IPS-NIHi11 (cell line): ENCODE results near the gene SMC4.
"Not testable (repeated sequence)": the region's sequence is repeated elsewhere in the genome, so short reads cannot be mapped to it uniquely, and the experiment has no call there.

Experiments used
- DNase-seq: peaks from one replicate; pipeline ENCODE4 v3.0.0; 2012; ENCODE audit warnings: mixed read lengths, low spot score

The SMC4 gene

GRCh38 chr3:160446522-160447056 is 47.1 kb downstream of the SMC4 start:
- no peak for DNase-seq

DNA sequence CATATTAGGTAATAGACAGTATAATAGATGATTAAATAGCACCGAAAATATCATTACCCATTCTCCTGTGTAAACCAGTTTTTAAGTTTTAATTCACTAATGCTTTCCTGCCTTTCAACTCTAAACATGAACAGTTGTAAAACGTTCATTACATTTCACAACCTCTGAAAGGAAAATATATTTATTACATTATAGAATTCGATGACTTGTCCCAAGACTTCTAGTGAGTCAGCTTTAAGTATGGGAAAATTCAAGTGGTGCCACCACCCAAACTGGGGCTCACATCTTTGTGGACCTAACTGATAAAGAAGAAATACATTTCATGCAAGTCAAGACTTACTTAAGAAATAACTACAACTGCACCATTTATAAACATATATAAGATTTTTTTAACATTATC is 48.1 kb downstream of the SMC4 start:
- no peak for DNase-seq

DNA sequence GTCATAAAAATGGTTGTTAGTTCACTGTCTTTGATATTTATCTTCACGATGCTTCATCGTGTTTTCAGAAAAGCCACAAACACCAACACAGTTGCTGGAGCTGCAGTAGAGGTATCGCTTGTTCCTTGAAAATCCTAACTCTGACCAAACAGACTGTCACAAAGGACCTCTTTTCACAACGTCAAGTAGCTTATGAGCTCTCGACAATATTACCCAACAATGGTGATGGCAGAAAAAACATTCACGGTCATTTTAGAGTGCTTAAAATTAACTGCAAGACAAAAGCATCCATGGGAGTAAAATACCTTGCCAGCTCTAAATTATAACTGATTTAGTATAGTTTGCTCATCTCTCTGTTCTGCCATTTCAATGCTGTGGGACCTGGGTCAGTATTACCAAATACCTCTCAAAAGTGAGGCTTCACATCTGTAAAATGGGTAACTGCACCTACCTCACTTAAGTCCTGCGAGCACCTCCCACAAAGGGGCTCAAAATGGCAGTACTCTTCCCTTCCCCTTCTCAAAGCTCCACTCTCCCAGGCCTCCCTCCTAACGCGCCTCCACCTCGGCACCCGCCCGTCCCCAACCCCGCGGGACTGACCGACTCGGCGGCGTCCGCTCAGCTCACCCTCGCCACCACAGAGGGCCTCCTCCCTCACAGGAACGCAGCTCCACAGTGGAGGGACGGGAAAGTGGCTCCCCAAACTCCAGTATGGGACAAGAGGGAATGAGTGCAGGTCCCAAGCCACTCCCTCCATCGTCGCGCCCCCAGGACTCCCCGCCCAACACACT is 49.6 kb downstream of the SMC4 start:
- peak; percentile 72 for DNase-seq

- DNase-seq, result peak; percentile 99
These were observed 50.5 kb downstream of the SMC4 start, which contains the start of gene TRIM59 for GRCh38 chr3:160449636-160450598. TRIM59 (minus strand) TSS chr3:160449786; CDS start chr3:160439183, 10,603 bp downstream.

- DNase-seq, result no peak
These were observed 51.4 kb downstream of the SMC4 start for GRCh38 chr3:160450846-160451245.

GRCh38 chr3:160451602-160452001 is 52.2 kb downstream of the SMC4 start:
- DNase-seq, result no peak

- not testable (repeated sequence) for DNase-seq
These were observed 52.8 kb downstream of the SMC4 start for GRCh38 chr3:160452251-160452650.

DNA sequence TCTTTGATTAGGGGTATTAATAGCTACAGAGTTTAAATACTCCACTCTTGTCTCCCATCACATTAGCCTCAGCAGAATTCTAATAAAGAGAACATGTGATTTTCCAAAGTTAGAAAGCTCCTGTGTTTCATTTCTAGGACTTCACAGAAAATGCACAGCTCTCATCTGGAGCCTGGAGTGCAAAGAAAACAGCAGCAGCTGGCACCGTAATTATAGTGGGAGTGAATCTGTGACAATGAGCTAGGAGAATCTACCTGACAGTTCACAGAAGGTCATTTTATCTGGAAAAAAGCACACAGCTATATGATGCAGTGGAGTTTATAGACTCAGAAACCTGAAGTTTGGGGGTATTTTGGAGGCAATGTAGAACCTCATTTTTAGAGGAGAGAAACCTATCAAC is 55.5 kb downstream of the SMC4 start:
- DNase-seq, result no peak

DNA sequence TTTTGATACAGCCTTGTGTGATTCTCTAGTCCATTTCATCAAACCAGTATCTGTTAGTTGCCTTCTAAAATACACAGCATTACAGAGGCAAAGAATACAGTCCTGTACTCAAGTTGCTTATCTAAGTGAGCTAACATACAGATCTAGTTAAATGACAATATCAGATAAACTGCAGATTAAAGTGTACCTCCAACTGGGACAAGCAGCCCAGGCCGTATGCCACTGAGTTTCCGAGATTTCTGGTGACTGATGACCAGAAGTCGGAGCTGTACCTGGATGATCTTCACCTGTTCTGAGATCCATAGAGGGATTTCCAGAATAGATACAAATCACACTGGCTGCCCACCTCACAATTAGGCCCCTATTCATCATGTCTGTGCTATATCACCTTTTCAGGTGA is 56.4 kb downstream of the SMC4 start:
- DNase-seq, result no peak

DNA sequence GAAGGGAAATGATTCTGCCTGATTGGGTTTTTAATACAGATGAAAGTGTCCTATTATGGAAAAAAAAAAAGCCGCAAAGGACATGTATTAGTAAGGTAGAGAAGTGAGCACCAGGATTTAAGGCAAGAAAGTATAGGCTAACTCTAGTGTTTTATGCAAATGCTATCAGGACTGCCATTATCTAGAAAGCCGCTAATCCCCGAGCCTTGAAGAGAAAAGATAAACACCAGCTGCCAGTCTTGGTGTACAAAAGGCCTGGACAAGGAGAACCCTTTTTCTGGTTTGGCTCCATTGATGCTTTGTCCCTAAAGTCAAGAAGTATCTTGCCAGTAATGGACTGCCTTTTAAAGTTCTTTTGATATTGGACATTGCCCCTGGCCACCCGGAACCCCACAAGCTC is 58.7 kb downstream of the SMC4 start:
- DNase-seq, result no peak

GRCh38 chr3:160459450-160459970 is 60.1 kb downstream of the SMC4 start:
- DNase-seq, result no peak

GRCh38 chr3:160460033-160460432 is 60.6 kb downstream of the SMC4 start:
- DNase-seq, result no peak

GRCh38 chr3:160464321-160464720 is 64.9 kb downstream of the SMC4 start:
- DNase-seq, result no peak

DNA sequence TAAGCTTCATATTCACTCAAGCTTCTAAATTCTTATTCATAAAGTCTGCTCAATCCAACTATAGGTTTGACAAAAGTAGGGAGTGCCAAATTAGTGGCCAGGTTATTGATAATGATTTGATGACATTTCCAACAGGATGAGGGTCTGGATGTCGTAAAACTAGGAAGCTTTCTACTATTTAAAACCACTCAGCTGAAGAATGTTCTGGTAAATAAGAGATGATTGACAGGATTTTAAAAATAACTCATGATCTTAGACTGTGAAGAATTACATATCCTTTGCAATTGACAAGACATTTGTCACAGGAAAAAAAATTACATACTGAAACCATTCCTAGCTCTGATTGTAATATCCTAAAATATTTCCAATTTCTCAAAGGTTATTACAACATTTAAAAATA is 65.5 kb downstream of the SMC4 start:
- DNase-seq, result no peak

DNA sequence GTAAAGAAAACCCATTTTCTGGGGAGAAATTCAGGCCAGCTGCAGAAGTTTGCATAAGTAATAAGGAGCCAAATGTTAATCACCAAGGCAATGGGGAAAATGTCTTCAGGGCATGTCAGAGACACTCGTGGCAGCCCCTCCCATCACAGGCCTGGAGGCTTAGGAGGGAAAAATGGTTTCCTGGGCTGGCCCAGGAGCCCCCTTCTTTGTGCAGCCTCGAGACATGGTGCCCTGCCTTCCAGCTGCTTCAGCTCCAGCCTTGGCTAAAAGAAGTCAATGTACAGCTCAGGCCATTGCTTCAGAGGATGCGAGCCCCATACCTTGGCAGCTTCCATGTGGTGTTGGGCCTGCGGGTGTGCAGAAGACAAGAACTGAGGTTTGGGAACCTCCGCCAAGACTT is 70.7 kb downstream of the SMC4 start:
- DNase-seq, result no peak

- DNase-seq, result no peak
These were observed 72.4 kb downstream of the SMC4 start for GRCh38 chr3:160471892-160472291.

DNA sequence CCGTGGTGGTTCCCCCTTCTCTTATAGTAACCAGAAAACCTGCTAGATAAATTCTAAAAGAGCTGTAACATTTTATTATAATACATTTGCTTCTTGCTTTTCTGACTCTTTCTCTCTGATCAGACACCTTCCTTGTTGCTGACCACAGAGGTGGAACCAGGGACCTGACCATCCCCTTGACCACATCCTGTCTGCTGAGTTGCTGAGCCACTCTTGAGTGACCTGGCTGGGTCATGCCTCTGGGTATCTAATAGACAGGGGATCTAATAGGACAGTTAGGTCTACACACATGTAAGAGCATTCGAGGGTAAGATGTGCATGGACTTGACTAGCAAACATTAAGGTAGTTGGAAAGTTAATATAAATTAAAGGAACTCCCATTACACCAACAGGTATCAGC is 72.9 kb downstream of the SMC4 start:
- no peak for DNase-seq

- DNase-seq, result no peak
These were observed 73.8 kb downstream of the SMC4 start for GRCh38 chr3:160473221-160473620.

DNA sequence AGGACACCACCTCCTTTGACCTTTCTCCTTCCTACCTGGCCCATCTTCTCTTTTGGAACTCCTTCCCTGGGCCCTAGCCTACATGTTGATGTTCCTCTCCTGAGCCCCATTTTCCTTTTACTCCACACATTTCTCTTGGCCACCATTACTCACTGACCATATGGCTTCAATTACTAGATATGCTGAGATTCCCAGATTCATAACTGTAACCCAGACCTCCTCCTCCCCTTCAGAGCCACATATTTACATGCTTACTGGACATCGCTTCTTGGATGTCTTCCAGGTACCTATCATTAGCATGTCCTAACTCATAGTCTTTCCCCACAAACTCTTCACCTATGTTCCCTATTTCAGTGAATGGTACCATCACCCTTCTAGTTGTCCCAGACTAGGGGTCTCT is 74.5 kb downstream of the SMC4 start:
- DNase-seq, result no peak

DNA sequence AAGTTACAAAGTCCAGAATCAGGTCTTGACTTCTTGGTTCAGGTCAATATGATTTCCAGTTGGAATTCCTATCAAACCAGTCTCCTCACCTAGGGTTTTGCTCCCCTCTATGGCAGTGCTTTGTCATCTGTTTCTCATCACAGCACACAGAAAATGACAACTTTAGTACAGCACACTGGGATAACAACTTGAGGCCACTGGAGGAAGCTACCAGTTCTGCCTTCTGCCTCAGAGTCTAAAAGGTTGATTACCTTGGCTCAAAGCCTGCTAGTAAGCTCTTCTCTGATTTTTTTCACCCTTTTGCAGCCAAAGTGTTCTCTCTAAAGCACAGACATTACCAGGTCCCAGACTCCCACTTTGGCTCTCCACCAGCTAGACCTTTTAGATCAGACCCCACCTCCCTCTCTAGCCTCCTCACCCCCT is 75.0 kb downstream of the SMC4 start:
- DNase-seq, result no peak

- no peak for DNase-seq
These were observed 75.7 kb downstream of the SMC4 start for GRCh38 chr3:160475153-160475552.

DNA sequence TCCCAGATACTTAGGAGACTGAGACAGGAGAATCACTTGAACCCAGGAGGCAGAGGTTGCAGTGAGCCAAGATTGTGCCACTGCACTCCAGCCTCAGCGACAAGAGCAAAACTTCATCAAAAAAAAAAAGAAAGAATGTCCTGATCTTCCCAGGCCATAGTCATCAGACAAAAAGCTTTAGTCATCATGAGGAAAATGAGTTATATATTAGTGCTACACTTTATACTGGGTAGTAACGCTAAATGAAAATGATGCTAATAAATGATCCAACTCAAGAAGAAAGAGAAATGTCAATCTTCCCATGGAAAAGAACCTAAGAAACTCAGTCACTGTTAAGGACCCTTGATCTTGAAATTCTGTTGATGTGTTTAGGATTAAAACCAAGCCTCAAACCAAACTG is 76.4 kb downstream of the SMC4 start:
- DNase-seq, result no peak
